ENCODE data around the gene KIF2A.

DNA sequence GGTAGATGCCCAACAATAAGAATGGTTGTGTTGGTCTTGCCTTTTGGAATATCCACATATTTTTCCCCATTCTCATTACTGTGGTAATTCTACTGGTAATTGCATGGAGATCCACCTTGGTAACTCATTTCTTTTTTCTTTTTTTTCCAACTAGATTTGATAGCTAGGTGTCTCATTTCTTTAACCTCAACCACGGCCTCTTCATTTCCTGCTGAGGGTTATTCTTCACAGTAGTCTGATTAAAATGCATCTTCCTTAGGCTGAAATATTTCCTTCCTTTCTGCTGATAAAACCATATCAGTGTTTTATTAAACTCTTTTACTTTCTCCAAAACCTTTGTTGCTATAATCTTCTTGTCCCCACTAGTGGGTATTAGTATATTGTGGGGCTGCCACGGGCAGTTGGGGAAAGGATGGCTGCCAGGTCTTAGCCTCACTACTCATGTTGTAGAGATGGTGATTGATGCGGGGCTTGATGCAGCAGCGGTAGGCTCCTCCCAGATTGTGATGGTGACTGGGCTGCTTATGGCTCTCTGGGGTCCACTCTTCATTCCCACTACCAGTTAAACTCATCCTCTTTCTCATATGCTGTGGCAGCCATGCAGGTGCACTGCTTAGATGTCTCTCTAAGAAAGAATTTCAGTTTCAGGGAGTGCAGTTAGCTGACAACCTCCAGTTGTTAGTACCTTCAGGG, 35.9 kb downstream of the KIF2A start:
- no peak for TF ChIP-seq CTCF (IDR thresholded peaks at IDR 0.05; ENCODE audit: borderline replicate concordance, extremely low read depth, low read length, poor library complexity, severe bottlenecking)
- no peak for TF ChIP-seq EZH2 (IDR thresholded peaks at IDR 0.05; ENCODE audit: borderline replicate concordance, low read depth, low read length, severe bottlenecking)
